Fibroblast of villous mesenchyme (primary cell): ENCODE data around the gene STAB1. TPM values are rescaled to one million over a fixed set of nuclear protein-coding genes. Genes with fewer than 3 reads are reported as not detected.

Source experiments
- DNase-seq: peaks from one replicate; pipeline ENCODE4 v3.0.0-alpha.2; 2010; ENCODE audit warnings: low read depth
- H3K4me3 ChIP-seq: 2 replicates; pipeline ENCODE4 v1.5.1; 2011; ENCODE audit warnings: low read depth, mild to moderate bottlenecking, low read length
- CTCF ChIP-seq: IDR thresholded peaks from 2 replicates; pipeline ENCODE4 v1.5.1; 2012; ENCODE audit warnings: low read depth, mild to moderate bottlenecking, low read length; ENCODE audit not compliant: insufficient read depth
- total RNA-seq: library from RNA; depleted of rRNA; stranded (reverse); fragments of >200 nt; gene quantifications from 2 replicates; pipeline ENCODE4 v1.2.3, GENCODE V29; 2012

The STAB1 gene
- total RNA-seq, 1 donor = 0.43 TPM

DNA sequence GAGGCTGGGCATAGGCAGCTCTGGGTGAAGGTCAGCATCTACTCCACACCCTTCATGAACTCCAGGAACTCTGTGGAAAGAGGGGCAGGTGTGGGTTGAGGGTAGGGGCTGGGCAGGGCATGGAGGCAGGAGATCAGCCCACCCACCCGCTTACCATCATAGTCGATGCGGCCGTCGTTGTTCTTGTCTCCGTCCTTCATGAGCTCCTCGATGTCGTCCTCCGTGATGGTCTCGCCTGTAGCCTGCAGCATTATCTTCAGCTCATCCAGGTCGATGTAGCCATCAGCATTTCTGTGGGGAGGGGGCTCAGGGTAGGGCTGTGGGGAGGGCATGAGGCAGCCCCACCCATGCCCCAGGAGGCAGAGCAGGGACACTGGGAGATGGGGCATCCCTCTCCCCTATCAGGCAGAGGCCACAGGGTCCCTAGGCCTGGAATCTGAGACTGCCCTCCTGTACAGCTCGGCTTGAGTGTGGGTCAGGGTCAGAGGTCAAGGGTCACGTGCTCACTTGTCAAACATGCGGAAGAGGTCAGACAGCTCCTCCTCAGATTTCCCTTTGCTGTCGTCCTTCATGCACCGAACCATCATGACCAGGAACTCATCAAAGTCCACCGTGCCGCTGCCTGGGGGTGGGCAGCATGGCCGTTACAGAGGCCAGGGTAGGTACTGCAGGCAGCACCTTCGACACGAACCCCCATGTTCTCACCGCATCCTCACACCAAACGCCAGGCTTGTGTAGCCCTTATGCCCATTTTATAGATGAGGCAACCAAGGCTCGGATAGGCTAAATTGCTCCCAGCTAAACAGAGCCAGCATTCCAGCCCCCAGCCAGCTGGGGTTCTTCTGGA is 43.7 kb upstream of the STAB1 start:
- no peak for TF ChIP-seq CTCF
- no peak overlapping the region for H3K4me3 ChIP-seq
- no peak for DNase-seq

DNA sequence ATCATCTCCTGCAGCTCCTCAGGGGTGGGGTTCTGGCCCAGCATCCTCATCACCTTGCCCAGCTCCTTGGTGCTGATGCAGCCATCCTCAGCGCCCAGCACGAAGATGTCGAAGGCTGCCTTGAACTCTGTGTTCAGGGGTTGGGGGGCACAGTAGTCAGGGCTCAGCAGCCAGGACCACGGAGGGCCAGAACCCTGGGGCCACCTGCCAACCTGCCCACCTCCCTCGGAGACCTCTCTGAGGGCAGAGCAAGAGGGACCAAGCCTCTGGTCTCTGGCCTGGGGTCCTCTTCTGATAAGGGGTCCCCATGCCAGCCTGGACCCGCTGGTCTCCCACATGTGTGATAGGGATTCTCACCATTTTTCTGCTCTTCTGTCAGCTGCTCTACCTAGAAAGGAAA is 43.0 kb upstream of the STAB1 start:
- H3K4me3 ChIP-seq = no peak overlapping the region
- DNase-seq = no peak
- TF ChIP-seq CTCF = no peak

DNA sequence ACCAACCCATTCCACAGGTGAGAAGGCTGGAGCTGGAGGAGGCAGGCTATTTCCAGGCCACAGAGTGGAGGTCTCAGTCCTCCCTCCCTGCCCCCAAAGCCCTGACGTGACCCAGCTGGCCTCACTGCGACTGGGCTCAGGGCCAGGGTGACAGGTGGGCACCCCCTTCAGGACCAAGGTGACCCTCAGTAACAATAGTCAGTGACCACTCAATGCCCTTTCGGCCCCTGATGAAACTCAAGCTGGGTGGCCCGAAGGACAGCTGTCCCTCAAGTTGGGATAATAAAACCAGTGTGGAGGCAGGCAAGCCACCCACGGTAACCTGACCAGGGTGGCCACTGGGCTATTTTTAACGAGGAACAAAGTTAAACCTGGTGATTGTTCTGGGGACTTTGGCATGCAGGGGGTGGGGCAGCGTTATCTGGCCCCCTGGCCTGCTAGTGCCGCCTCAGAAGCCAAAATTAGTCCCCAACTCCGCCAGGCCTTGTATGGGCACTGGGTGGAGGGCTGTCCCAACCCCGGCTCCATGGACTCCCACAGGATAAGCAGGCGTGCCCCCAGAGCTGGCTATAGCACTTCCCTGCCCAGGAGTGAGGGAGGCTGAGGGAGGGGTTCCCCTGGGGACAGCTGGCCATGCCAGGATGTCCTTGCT is 42.4 kb upstream of the STAB1 start:
- no peak for TF ChIP-seq CTCF
- no peak overlapping the region for H3K4me3 ChIP-seq
- no peak for DNase-seq

GRCh38 chr3:52453496-52454249 is 41.5 kb upstream of the STAB1 start, which contains the start of gene TNNC1:
Gene TNNC1, minus strand, starts transcription at chr3:52454041. Its CDS starts 26 bp downstream, at chr3:52454015.
- TF ChIP-seq CTCF = no peak

GRCh38 chr3:52454250-52454937 is 40.7 kb upstream of the STAB1 start:
- DNase-seq = no peak
- no peak overlapping the region for H3K4me3 ChIP-seq
- no peak for TF ChIP-seq CTCF

More at GRCh38 chr3:52453496-52454249, 41.5 kb upstream of the STAB1 start, which contains the start of gene TNNC1:
- DNase-seq = no peak
- H3K4me3 ChIP-seq = no peak within 1 kb of the TSS

DNA sequence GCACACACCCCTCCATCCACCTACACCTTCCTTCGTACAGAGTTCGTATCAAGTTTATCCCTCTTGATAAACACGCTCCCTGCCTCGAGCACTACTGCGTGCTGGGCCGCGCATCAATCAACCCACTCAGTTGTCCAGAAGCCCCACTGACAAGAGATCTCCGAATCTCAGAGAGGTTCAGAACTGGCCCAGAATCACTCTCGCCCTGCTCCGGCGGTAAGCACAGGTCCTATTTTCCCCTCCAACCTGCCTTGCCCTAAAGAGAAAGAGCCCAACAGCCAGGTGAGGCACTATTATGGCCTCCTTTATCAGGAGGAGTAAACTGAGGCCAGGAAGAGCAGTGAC is 40.2 kb upstream of the STAB1 start:
- no peak for DNase-seq
- peak overlapping the region; percentile 93 for H3K4me3 ChIP-seq

More for the DNA sequence above, 40.2 kb upstream of the STAB1 start:
- no peak for TF ChIP-seq CTCF
